Measurements from ENCODE around the gene ZDHHC14. TPM values are rescaled to one million over a fixed set of nuclear protein-coding genes. Genes with fewer than 3 reads are reported as not detected.

Gene ZDHHC14
- total RNA-seq, 2 experiments from 2014 or later = 7.8 to 9.8 TPM

- H3K4me3 Mint-ChIP-seq = no peak overlapping the region
- no peaks in the 10 kb centered on the region for H3K4me1 Mint-ChIP-seq
- H3K27me3 Mint-ChIP-seq = no peaks in the 10 kb centered on the region
- ChIA-PET POLR2A (no interaction called here), CTCF (interaction anchor here (0.7 to 1.7 kb wide), 5 partner anchors 12 to 147 kb away, joined by 3 to 4 read pairs (median 3); no protein-coding TSS in a partner anchor)
- no peak for DNase-seq
- H3K9me3 Mint-ChIP-seq = no peaks in the 10 kb centered on the region
- no peaks in the 10 kb centered on the region for H3K36me3 Mint-ChIP-seq (ENCODE audit: low read depth)
- H3K27ac Mint-ChIP-seq = no peak overlapping the region
Measured at GRCh38 chr6:157613011-157613522, 232.1 kb downstream of the ZDHHC14 start.

DNA sequence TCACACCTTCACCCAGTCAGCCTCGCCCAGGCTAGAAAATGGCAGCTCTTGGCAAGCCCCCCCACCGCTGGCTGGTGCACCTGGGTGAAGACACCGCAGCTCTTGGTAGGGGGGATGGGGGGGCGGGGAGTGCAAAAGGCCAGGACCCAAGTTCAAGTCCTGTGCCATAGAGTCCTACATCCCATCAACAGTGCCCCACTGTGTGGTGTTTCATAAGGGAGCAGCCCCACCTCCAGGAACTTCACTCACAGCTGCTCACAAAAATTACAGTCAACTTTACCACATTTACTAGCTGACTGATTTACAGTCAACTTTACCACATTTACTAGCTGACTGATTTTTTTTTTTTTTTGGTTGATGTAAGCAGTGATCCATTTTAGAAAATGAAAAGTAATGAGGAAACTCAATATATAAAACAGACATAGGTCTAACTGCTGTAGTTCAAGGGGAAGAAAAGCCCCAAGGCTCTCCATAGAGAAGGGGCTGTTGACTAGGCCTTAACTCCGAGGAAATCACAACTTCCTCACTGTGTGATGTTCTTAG, 233.1 kb downstream of the ZDHHC14 start:
- Mint-ChIP-seq H3K9me3 (no peaks in the 10 kb centered on the region), H3K27me3 (no peaks in the 10 kb centered on the region), H3K4me3 (no peak overlapping the region), H3K27ac (no peak overlapping the region), H3K36me3 (ENCODE audit: low read depth) (no peaks in the 10 kb centered on the region), H3K4me1 (no peaks in the 10 kb centered on the region)
- ChIA-PET POLR2A (no interaction called here), CTCF (interaction anchor here (0.6 to 1.7 kb wide), 4 partner anchors 13 to 458 kb away, joined by 3 to 4 read pairs (median 4); no protein-coding TSS in a partner anchor)
- DNase-seq = no peak

DNA sequence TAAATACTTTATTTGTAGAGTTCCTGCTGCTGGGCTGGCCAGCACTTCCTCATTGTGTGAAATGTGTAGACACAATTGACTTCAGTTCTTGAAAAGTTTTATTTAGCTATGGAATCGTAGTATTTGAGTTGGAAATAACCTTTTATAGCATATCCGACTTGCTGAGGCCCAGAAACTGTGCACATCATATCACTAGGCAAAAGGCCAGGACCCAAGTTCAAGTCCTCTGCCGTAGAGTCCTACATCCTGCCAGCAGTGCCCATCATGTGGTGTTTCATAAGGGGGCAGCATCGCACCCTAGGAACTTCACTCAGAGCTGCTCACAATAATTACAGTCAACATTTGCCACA, 234.4 kb downstream of the ZDHHC14 start:
- no peak for DNase-seq
- H3K4me1 Mint-ChIP-seq = no peaks in the 10 kb centered on the region
- CTCF ChIA-PET = interaction anchor here (0.7 kb wide), 1 partner anchor 66 kb away, joined by 3 read pairs; no protein-coding TSS in a partner anchor
- no peaks in the 10 kb centered on the region for H3K27me3 Mint-ChIP-seq
- H3K27ac Mint-ChIP-seq = no peak overlapping the region
- POLR2A ChIA-PET = interaction anchor here (0.6 kb wide), 1 partner anchor 15 kb away, joined by 3 read pairs; no protein-coding TSS in a partner anchor
- no peaks in the 10 kb centered on the region for H3K9me3 Mint-ChIP-seq
- H3K36me3 Mint-ChIP-seq (ENCODE audit: low read depth) = no peaks in the 10 kb centered on the region
- no peak overlapping the region for H3K4me3 Mint-ChIP-seq

DNA sequence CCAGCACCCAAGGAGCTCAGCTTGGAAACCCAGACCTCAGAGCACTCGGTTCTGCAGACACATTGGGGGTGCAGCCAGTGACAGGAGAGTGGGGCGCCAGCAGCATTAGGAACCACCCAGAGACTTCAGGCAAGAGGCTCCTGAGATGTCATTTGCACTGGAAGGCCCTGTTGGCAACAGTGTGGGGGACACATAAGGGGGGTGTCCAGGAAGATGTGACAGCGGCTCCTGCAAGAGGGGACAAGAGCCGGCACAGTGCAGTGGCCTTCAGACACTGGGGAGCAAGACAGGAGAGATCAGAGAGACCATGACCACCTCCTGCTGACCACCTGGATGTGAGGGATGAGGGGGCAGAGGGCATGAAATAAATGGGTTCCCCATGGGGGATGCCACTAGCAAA, 235.0 kb downstream of the ZDHHC14 start:
- Mint-ChIP-seq H3K27me3 (no peaks in the 10 kb centered on the region), H3K9me3 (no peaks in the 10 kb centered on the region), H3K36me3 (ENCODE audit: low read depth) (no peaks in the 10 kb centered on the region), H3K27ac (no peak overlapping the region), H3K4me3 (no peak overlapping the region), H3K4me1 (no peaks in the 10 kb centered on the region)
- ChIA-PET POLR2A (interaction anchor here (0.6 kb wide), 1 partner anchor 15 kb away, joined by 3 read pairs; no protein-coding TSS in a partner anchor), CTCF (no interaction called here)
- no peak for DNase-seq

GRCh38 chr6:157620944-157621343, 240.0 kb downstream of the ZDHHC14 start:
- CTCF ChIA-PET = no interaction called here
- H3K4me1 Mint-ChIP-seq = no peaks in the 10 kb centered on the region

GRCh38 chr6:157621406-157621805, 240.4 kb downstream of the ZDHHC14 start:
- Mint-ChIP-seq H3K4me3 (no peak overlapping the region), H3K27me3 (no peaks in the 10 kb centered on the region), H3K9me3 (peaks cover 5% of the 10 kb centered on the region), H3K4me1 (no peaks in the 10 kb centered on the region), H3K36me3 (ENCODE audit: low read depth) (peaks cover 2% of the 10 kb centered on the region), H3K27ac (no peak overlapping the region)
- DNase-seq = no peak
- ChIA-PET POLR2A (no interaction called here), CTCF (no interaction called here)

More at GRCh38 chr6:157620944-157621343, 240.0 kb downstream of the ZDHHC14 start:
- Mint-ChIP-seq H3K36me3 (ENCODE audit: low read depth) (peaks cover 2% of the 10 kb centered on the region), H3K27ac (no peak overlapping the region), H3K27me3 (no peaks in the 10 kb centered on the region), H3K9me3 (peaks cover 5% of the 10 kb centered on the region), H3K4me3 (no peak overlapping the region)
- DNase-seq = no peak
- POLR2A ChIA-PET = no interaction called here

- no peak for DNase-seq
- peaks cover 5% of the 10 kb centered on the region for H3K9me3 Mint-ChIP-seq
- H3K27me3 Mint-ChIP-seq = no peaks in the 10 kb centered on the region
- no peak overlapping the region for H3K27ac Mint-ChIP-seq
- H3K4me1 Mint-ChIP-seq = no peaks in the 10 kb centered on the region
- ChIA-PET CTCF (interaction anchor here (0.6 to 0.8 kb wide), 3 partner anchors 68 to 308 kb away, joined by 3 to 4 read pairs (median 3); no protein-coding TSS in a partner anchor), POLR2A (no interaction called here)
- peaks cover 2% of the 10 kb centered on the region for H3K36me3 Mint-ChIP-seq (ENCODE audit: low read depth)
- H3K4me3 Mint-ChIP-seq = no peak overlapping the region
Measured at GRCh38 chr6:157622427-157622826, 241.4 kb downstream of the ZDHHC14 start.

GRCh38 chr6:157625111-157625510, 244.1 kb downstream of the ZDHHC14 start:
- peaks cover 2% of the 10 kb centered on the region for H3K36me3 Mint-ChIP-seq (ENCODE audit: low read depth)
- H3K4me1 Mint-ChIP-seq = peaks cover 8% of the 10 kb centered on the region
- POLR2A ChIA-PET = no interaction called here
- no peak for DNase-seq
- H3K9me3 Mint-ChIP-seq = peaks cover 5% of the 10 kb centered on the region
- no peaks in the 10 kb centered on the region for H3K27me3 Mint-ChIP-seq
- no peak overlapping the region for H3K27ac Mint-ChIP-seq
- CTCF ChIA-PET = no interaction called here
- no peak overlapping the region for H3K4me3 Mint-ChIP-seq

GRCh38 chr6:157625764-157626163, 244.8 kb downstream of the ZDHHC14 start:
- Mint-ChIP-seq H3K9me3 (peaks cover 5% of the 10 kb centered on the region), H3K4me1 (peaks cover 8% of the 10 kb centered on the region), H3K4me3 (no peak overlapping the region), H3K36me3 (ENCODE audit: low read depth) (peaks cover 2% of the 10 kb centered on the region), H3K27ac (no peak overlapping the region), H3K27me3 (no peaks in the 10 kb centered on the region)
- no peak for DNase-seq
- POLR2A ChIA-PET = no interaction called here
- CTCF ChIA-PET = interaction anchor here (0.8 kb wide), 1 partner anchor 460 kb away, joined by 3 read pairs; no protein-coding TSS in a partner anchor

DNA sequence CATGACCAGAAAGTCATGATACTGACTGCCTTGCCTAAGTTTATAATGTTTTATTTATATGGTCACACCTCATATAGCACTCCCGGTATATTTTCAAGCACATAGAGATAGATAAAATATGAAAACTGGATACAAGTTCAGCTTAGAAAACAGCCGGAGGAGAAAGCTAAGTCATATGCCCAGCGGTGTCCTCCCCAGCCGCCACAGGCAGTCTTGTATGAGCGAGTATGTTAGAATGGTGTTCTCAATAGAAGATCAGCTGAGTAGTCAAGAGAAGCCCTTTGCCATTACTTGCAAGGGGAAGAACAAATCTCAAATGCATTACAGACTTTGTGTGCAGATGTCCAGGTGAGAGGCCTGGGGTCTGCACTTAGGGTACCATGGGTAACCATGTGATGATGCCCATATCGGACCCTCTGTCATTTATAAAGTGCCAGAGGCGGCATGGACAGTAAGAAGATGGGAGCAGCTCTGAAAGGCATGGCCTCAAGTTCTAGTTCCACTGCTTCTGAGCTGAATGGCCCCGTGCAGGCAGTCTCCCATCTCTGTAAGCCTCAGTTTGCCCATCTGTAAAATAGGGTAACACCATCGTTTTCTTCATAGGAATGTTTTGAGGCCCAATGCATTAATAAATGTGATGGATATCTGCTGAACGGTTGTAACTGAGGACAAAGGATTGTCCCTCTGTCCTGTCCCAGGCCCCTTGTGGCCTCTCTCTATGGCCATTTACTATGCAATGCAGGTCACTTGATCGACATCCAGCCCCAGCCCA, 246.4 kb downstream of the ZDHHC14 start:
- Mint-ChIP-seq H3K9me3 (peaks cover 4% of the 10 kb centered on the region), H3K4me3 (no peak overlapping the region), H3K36me3 (ENCODE audit: low read depth) (peaks cover 2% of the 10 kb centered on the region), H3K4me1 (peaks cover 8% of the 10 kb centered on the region), H3K27ac (no peak overlapping the region), H3K27me3 (no peaks in the 10 kb centered on the region)
- ChIA-PET POLR2A (no interaction called here), CTCF (no interaction called here)
- DNase-seq = no peak

DNA sequence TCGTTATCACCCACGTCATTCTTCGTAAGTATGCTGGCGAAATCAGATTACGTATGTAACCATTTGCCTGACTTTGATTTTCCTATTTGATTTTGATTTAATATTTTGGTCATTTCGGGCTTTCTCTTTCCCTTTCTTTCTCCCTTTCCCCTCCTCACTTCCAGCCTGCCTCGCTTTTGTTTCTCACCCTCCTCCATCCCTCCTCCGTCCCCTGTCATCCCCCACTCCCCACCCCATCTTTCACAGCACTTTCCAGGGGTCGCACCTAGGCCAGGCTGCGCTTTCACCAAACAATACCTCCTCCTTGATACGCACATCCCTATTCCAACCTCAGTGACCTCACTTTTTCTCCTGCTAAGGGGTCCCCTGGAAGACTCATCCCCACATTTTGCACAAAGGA, 247.5 kb downstream of the ZDHHC14 start:
- no peak overlapping the region for H3K4me3 Mint-ChIP-seq
- no peaks in the 10 kb centered on the region for H3K36me3 Mint-ChIP-seq (ENCODE audit: low read depth)
- H3K27ac Mint-ChIP-seq = no peak overlapping the region
- H3K4me1 Mint-ChIP-seq = peaks cover 8% of the 10 kb centered on the region
- no peak for DNase-seq
- no peaks in the 10 kb centered on the region for H3K9me3 Mint-ChIP-seq
- ChIA-PET CTCF (no interaction called here), POLR2A (no interaction called here)
- H3K27me3 Mint-ChIP-seq = no peaks in the 10 kb centered on the region

GRCh38 chr6:157629220-157629619, 248.2 kb downstream of the ZDHHC14 start:
- no peaks in the 10 kb centered on the region for H3K36me3 Mint-ChIP-seq (ENCODE audit: low read depth)
- POLR2A ChIA-PET = no interaction called here

DNA sequence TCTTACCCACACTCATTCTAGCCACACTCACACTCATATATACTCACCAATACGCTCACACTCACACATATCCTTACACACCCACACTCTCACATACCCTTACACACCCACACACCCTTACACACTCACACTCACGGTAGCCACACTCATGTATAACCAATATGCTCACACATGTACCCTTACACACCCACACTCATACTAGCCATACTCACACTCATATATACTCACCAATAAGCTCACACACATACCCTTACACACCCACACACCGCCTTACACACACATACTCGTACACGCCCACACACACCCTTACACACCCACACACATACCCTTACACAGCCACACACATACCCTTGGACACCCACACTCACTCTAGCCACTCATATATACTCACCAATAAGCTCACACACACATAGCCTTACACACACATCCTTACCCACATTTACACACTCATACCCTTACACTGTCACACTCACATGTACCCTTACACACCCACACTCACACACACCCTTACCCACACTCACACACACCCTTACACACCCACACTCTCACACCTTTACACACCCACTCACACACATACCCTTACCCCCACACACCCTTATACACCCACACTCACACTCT, 249.6 kb downstream of the ZDHHC14 start:
- no peaks in the 10 kb centered on the region for H3K36me3 Mint-ChIP-seq (ENCODE audit: low read depth)
- peaks cover 8% of the 10 kb centered on the region for H3K4me1 Mint-ChIP-seq
- DNase-seq = no peak
- ChIA-PET CTCF (no interaction called here), POLR2A (interaction anchor here (0.6 kb wide), 1 partner anchor 15 kb away, joined by 3 read pairs; no protein-coding TSS in a partner anchor)
- H3K27ac Mint-ChIP-seq = no peak overlapping the region
- no peaks in the 10 kb centered on the region for H3K27me3 Mint-ChIP-seq
- H3K4me3 Mint-ChIP-seq = no peak overlapping the region
- H3K9me3 Mint-ChIP-seq = no peaks in the 10 kb centered on the region

More at GRCh38 chr6:157629220-157629619, 248.2 kb downstream of the ZDHHC14 start:
- Mint-ChIP-seq H3K27ac (no peak overlapping the region), H3K4me3 (no peak overlapping the region), H3K9me3 (no peaks in the 10 kb centered on the region), H3K4me1 (peaks cover 8% of the 10 kb centered on the region), H3K27me3 (no peaks in the 10 kb centered on the region)
- DNase-seq = no peak
- CTCF ChIA-PET = no interaction called here

All from activated CD4-positive, alpha-beta T cell treated with anti-CD3 and anti-CD28 coated beads, Interleukin-2, amount 10 ng/mL, durations not matched to agents 7 days and 5 days (primary cell).